GM21367 (cell line): ENCODE data around the gene CALHM3.
"Not testable (repeated sequence)": the region's sequence is repeated elsewhere in the genome, so short reads cannot be mapped to it uniquely, and the experiment has no call there.

Experiments used
- ATAC-seq: cut with Tn5 transposase; IDR thresholded peaks from one replicate; pipeline ENCODE4 v1.9.1; 2021; ENCODE audit not compliant: unreplicated experiment

Gene CALHM3

DNA sequence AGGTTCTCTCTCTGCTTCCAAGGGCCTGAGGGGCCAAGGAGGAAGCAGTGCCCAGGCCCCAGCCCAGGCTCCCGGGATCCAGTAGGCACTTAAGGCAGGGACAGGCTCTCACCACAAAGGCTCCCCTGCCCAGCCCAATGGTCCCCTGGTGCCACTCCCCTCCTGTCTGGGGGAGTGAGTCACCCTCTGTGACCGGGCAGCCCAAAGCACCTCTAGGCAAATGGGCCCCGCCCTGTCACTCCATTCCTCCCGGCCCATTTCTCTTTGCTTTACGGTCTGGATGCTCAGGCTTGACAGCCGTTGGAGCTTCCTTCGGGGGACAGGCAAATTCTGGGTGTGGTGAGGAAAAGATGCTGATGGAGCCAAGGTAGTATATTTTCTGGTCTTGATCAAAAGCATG, at the start of gene CALHM3:
TSS of gene CALHM3 (minus strand) at position 106 of the 400 bp plus-strand sequence. CDS start 208 bp downstream, outside the sequence.
- ATAC-seq, result no peak

GRCh38 chr10:103528549-103528948, 49.5 kb upstream of the CALHM3 start:
- ATAC-seq, result no peak

- not testable (repeated sequence) for ATAC-seq
Observed at GRCh38 chr10:103527476-103527875, 48.4 kb upstream of the CALHM3 start.

DNA sequence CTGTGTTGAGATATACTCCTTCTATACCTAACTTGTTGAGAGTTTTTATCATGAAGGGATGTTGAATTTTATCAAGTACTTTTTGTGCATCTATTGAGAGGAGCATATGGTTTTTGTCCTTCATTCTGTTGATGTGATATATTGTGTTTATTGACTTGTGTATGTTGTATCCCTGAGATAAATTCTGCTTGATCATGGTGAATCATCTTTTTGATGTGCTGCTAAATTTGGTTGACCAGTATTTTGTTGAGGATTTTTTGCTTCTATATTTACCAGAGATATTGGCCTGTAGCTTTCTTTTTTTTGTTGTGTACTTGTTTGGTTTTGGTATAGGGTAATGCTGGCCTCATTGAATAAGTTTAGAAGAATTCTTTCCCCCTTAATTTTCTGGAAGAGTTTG, 46.9 kb upstream of the CALHM3 start:
- ATAC-seq, result no peak

- ATAC-seq, result no peak
Observed at GRCh38 chr10:103523683-103524082, 44.6 kb upstream of the CALHM3 start.

- not testable (repeated sequence) for ATAC-seq
Observed at GRCh38 chr10:103522006-103522405, 43.0 kb upstream of the CALHM3 start.

GRCh38 chr10:103519798-103520197, 40.8 kb upstream of the CALHM3 start:
- no peak for ATAC-seq

DNA sequence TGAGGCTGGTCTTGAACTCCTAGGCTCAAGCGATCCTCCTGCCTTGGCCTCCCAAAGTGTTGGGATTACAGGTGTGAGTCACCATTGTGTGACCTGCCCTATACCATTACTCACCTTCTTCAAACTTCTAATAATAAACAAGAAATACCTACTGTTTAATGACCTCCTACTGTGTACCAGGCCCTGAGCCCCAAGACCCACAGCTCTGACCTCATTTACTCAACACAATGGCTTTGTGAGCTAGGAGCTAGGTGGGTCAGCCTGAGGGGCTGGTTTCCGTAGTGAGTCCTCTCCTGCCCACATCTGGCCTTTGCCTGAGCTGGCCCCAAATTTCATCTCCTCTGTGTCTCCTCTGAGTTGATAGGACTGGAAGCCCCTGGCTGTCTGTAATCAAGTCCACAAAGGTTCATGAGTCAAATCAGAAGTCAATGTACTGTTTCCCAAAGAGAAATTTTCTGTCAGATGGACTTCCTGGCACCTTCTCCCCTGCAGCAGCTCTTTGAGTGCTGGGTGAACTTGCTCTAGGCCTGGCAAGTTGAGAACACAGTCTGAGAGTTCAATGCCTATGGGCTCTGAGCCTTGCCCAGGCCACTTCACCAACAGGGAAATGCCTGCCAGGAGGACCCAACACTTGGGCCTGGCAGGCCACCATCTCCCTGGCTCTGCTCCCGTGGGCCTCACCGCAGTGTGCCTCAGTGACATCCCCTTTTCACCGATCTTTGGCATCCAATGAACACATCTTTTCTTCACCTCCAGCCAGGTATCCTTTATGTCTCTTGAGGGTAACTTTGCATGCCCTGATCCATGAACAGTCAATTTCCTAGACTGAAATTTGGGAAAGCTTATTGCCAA, 38.4 kb upstream of the CALHM3 start:
- ATAC-seq, result no peak

- no peak for ATAC-seq
Observed at GRCh38 chr10:103514244-103514643, 35.2 kb upstream of the CALHM3 start.

DNA sequence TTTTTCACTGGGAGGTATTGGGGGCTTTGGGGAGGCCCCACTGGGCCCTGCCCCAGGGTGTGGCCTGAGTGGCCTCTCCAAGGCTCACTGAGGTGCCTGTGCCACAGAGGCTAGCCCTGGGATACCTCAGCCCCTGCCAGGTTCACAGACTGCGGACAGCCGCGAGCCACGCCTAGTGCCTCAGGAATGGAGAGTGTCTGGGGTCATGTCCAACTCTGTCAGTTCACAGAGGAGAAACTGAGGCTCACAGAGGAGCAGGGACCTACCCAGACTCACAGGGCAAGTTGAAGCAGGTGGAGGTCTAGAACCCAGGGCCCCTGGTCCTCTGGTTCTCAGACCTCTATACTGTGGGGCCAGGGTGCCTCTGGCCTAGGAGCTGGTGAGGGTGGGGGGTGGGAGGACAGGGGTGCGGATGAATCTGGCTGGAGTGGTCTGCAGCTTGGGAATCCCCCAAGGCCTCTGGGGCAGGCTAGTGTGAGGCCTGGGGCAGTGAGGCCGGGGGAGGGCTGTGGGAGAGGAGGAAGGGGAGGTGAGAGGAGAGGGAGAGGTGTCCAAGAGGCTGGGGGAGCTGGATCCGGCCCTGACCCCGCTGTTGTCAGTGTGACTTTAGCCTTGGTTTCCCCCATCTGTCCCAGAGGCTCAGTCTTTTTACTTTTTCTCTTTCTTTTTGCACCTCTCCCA, 34.5 kb upstream of the CALHM3 start:
- ATAC-seq, result no peak

DNA sequence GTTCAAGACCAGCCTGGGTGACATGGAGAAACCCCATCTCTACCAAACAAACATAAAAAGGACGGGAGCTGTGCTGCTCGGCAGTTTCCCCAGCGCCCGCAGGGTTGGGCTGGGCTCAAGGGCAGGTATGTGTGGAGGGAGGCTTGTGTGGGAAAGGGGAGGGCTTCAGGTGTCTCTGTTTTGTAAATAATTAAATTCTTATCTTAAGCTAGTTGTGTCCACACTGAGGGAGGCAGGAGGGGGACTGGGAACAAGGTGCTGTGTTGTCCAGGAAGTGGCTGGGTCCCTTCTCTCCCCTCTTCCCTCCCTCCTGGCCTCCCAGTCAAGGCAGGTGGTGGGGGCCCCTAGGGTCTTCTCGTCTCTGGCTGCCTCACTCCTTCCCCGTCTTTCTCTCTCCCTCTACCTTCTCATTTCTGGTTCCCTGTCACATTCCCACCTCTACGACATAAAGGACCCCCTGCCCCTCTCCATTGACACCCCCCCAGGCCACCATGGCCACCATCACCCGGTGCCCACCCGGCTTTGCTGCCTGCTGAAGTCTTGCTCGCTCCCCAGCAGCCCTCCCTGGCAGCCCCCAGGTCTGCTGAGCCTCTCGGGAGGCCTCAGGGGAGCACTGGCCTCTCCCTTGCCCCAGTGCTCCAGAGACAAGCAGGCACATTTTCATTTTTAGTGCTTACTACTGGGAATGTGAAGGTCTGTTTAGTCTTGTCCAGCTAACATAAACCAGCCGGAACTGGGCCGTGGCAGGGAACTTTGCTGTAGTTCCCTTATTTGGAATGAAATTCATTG, 33.7 kb upstream of the CALHM3 start:
- ATAC-seq, result no peak

DNA sequence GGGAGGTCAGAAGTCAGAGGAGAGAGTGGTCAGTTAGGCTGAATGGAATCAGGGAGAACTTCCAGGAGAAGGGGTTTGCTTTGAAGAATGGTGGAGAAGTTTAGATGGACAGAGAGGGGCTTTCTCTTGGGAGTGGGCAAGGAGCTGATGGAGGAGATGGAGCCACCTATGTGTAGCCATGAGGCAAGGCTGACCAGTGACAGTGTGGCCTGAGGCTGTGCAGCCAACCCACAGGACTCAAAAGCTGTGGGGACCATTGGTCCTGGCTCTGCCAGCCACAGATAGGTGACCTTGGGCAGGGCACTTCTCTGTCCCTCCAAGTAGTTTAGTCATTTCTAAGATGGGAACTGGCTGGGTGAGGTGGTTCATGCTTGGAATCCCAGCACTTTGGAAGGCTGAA, 33.1 kb upstream of the CALHM3 start:
- ATAC-seq, result no peak

GRCh38 chr10:103510791-103511752, 32.0 kb upstream of the CALHM3 start:
- no peak for ATAC-seq

GRCh38 chr10:103510046-103510685, 31.1 kb upstream of the CALHM3 start:
- ATAC-seq, result no peak

DNA sequence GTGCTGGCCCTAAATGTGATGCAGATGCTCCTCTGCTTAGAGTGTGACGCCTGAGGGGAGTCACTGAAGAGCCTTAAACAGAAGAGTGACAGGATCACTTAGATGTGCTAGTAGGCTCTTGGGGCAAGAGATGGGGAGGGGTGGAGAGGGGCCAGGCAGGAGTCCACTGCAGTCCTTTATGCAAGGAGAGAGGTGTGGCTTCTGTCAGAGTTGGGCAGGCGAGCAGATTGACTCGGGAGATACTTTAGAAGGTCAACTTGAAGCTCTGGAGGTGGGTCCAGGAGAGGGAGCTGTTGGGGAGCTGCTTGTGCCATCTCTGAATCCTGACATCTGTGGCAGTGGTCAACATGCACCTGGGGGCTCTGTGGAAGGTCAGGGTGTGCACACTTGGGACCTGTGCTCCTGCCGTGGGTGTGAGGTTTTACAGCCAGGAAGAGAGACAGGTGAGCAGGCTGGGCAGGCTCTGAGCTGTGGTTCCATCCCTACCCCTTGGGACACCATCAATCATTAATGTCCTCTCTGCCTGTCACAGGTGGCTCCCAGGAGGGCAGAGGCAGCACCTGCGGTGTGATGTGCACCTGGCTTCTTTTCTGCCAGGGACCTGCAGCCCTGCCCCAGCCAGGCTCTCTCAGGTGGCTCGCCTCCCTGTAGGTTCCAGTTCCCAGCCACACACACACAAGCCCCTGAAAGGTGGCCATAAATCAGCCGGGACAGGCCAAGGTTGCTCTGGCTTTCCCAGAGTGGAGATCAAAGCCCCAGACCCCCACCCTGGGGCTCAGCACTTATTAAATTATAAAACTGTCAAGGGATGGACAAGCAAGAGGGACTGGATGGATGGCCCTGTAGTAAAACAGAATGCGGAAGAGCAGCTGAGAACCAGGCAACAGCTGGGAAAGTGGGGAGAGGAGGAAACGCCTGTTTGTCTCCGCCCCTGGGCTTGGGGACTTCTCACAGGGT, 28.5 kb upstream of the CALHM3 start:
- ATAC-seq, result no peak

GRCh38 chr10:103506061-103506460, 27.0 kb upstream of the CALHM3 start:
- no peak for ATAC-seq

- ATAC-seq, result no peak
Observed at GRCh38 chr10:103504181-103504783, 25.2 kb upstream of the CALHM3 start.

DNA sequence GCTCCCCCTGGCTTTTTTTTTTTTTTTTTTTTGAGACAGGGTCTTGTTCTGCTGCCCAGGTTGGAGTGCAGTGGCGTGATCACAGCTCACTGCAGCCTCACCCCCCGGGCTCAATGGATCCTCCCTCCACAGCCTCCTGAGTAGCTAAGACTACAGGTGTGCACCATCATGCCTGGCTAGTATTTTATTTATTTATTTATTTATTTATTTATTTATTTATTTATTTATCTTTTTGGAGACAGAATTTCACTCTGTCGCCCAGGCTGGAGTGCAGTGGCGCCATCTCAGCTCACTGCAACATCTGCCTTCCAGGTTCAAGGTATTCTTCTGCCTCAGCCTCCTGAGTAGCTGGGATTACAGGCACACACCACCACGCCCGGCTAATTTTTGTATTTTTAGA, 24.7 kb upstream of the CALHM3 start:
- not testable (repeated sequence) for ATAC-seq
